Mammary epithelial cell (primary cell): Measurements from ENCODE around the gene TNF.

Source experiments
- EZH2 ChIP-seq: IDR thresholded peaks from 2 replicates; pipeline ENCODE4 v1.6.1; 2012; ENCODE audit warnings: low read length, inconsistent platforms, borderline replicate concordance
- TF ChIP-seq, protein P1 (sequence below), 2 donors: IDR thresholded peaks in 1 of 2; conservative IDR thresholded peaks in 1 of 2; 2 replicates each; pipeline ENCODE4 v1.5.1; 2011 to 2012; ENCODE audit warnings: inconsistent platforms in 2 of 2, low read length in 2 of 2, mild to moderate bottlenecking in 2 of 2, control low read depth in 1 of 2, low read depth in 1 of 2; ENCODE audit not compliant: insufficient read depth in 1 of 2; ENCODE audit errors: extremely low read depth in 1 of 2

GRCh38 chr6:31530659-31531058, 44.7 kb upstream of the TNF start:
- no peak for TF ChIP-seq EZH2
- TF ChIP-seq, protein P1, sequence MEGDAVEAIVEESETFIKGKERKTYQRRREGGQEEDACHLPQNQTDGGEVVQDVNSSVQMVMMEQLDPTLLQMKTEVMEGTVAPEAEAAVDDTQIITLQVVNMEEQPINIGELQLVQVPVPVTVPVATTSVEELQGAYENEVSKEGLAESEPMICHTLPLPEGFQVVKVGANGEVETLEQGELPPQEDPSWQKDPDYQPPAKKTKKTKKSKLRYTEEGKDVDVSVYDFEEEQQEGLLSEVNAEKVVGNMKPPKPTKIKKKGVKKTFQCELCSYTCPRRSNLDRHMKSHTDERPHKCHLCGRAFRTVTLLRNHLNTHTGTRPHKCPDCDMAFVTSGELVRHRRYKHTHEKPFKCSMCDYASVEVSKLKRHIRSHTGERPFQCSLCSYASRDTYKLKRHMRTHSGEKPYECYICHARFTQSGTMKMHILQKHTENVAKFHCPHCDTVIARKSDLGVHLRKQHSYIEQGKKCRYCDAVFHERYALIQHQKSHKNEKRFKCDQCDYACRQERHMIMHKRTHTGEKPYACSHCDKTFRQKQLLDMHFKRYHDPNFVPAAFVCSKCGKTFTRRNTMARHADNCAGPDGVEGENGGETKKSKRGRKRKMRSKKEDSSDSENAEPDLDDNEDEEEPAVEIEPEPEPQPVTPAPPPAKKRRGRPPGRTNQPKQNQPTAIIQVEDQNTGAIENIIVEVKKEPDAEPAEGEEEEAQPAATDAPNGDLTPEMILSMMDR (conservative IDR thresholded peaks at IDR 0.05 in 1 of 2, IDR thresholded peaks at IDR 0.05 in 1 of 2; ENCODE audit: extremely low read depth in 1 of 2, insufficient read depth in 1 of 2, low read depth in 1 of 2, low read length in 2 of 2): no peak
